ENCODE results near the gene AKAP6.

DNA sequence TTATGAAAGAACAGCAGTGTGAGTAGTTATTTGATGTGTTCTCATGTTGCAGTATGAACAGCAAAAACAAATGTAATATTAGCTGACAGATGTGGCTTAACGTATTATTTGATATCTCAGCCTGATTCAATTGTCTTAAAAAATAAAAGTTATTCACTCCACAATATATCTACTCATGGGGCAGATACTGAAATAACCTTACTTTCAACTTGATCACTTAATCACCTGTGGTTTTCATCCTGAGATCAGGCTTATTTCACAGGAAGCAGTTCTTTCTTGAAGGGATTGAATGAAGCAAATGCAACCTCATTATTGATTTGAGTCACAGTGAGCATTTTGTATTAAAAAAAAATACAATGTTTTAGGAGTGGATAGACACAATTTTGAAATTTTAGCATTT, 90.3 kb downstream of the AKAP6 start:
- TF ChIP-seq, protein P1, sequence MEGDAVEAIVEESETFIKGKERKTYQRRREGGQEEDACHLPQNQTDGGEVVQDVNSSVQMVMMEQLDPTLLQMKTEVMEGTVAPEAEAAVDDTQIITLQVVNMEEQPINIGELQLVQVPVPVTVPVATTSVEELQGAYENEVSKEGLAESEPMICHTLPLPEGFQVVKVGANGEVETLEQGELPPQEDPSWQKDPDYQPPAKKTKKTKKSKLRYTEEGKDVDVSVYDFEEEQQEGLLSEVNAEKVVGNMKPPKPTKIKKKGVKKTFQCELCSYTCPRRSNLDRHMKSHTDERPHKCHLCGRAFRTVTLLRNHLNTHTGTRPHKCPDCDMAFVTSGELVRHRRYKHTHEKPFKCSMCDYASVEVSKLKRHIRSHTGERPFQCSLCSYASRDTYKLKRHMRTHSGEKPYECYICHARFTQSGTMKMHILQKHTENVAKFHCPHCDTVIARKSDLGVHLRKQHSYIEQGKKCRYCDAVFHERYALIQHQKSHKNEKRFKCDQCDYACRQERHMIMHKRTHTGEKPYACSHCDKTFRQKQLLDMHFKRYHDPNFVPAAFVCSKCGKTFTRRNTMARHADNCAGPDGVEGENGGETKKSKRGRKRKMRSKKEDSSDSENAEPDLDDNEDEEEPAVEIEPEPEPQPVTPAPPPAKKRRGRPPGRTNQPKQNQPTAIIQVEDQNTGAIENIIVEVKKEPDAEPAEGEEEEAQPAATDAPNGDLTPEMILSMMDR (IDR thresholded peaks at IDR 0.05), result no peak
- TF ChIP-seq POLR2AphosphoS5 (IDR thresholded peaks at IDR 0.05), result no peak
- TF ChIP-seq POLR2A (IDR thresholded peaks at IDR 0.05), result no peak
- TF ChIP-seq EP300 (IDR thresholded peaks at IDR 0.05), result no peak
